HG03060 (cell line): ENCODE data around the gene THYN1.

Experiments
- ATAC-seq: cut with Tn5 transposase; IDR thresholded peaks from one replicate; pipeline ENCODE4 v1.9.1; 2021; ENCODE audit warnings: low read depth, moderate number of reproducible peaks; ENCODE audit not compliant: unreplicated experiment

Gene THYN1

DNA sequence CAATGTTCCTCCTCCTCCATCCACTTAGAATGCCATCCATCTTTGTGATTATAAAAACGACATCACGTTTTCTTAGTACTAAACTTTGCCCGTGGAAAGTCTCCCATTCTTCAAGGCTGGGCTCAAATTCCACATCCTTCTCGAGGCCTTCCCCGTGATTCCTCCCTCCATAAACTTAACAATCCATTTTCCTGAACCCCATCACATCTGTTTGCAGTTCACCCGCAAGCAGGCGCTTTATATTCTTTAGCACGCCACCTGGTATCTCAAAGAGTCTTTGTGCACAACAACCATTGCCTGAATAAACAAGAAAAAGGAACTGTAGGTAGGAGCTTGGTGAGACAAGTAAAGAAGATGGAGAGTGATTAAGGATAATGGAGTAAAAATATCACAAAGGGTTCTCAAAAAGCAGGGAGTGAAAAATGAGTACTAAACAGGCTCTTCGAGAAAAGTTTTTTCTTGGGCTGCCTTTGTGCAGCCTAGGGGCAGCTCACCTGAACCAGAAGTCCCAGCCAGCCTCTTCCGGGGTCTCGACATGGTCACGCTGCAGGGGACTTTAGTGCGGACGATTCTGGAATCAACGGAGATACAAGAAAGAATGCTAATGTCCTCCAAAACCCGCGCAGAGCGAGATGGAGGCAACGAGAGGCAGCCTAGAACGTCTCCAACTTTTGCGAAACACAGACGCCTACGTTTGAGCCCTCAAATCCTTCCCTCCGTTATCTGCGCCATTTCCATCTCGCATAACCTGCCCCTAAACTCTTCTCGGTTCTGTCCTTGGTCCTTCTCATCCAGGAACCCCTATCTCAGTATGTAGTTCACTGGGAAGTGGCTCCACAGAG, 585 bp downstream of the THYN1 start:
- peak; percentile 27 for ATAC-seq

DNA sequence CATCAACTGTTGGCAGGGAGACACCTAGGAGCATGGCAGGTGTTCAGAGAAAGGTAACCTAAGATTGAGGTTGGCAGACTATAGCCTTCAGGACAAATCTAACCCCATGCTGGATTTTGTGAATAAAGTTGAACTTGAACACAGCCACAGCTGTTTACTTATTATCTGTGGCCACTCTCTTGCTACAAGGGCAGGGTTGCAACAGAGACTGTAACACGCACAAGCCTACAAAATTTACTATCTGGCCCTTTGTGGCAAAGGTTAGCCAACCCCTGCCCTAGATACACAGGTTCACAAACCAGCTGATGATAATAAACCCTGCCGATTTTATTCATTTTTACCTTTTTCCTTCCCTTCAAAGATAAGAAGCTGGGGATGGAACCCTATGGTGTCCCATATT, 2.5 kb downstream of the THYN1 start:
- ATAC-seq, result no peak

DNA sequence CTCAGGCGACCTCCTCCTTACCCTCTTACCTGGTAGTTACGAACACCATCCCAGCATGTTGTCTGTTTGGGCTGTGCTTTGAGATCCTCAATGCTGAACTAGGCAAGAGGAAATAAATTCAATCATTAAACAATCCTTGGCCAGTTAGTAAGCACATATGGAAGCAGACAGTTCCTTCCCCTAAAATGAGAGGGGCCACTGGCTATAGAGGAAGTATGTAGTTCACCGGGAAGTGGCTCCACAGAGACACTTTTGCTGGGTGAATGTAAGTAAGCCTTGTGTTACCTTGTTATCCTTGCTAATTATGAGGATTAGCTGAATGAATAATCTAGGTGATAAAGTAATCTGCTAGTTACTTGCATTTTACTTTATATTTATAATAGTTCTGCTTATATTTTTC, 2.9 kb downstream of the THYN1 start:
- no peak for ATAC-seq

DNA sequence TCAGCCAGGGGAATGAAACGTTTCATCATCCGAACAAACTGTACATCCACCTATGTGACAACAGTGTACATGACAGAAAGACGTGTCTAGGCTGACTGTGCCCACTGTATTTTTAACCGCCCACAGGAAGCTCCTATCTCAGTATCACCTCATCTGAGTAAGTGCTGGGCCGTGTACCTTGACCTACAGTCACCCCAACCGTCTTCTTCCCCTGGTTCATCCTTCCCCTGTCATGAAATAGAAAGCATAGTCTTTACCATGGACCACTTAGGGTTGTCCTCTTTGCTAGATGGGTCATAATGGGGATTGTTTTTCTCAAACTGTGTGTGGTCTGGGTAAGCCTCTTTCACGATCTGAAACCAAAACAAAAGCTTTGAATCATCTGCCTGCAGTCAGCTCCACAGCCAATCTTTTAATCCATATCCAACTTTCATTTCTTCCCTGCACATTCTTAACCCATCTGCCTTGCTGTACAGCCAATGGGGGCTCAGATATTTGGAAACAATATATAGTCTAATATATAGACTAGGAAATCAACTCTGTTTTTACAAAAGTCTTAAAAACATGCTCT, 4.2 kb downstream of the THYN1 start:
- no peak for ATAC-seq

DNA sequence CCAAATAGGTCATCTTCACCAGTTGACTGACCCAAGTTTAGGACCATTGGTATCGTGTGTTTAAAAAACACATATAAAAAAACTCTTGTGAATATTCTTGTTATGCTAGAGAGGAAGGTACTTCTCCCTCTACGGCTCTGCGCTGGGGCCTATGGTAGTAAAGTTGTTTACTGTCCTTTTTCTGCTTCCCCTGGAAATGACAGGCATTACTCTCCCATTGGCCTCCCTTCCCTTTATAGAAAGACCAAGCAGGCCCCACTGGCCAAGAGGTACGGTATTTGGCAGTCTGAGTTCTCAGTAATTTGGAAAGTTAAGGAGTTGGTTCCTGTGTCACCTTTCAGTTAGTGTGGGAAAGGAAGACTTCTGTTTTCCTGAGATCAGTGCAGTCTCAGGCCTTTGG, 6.5 kb downstream of the THYN1 start:
- no peak for ATAC-seq

DNA sequence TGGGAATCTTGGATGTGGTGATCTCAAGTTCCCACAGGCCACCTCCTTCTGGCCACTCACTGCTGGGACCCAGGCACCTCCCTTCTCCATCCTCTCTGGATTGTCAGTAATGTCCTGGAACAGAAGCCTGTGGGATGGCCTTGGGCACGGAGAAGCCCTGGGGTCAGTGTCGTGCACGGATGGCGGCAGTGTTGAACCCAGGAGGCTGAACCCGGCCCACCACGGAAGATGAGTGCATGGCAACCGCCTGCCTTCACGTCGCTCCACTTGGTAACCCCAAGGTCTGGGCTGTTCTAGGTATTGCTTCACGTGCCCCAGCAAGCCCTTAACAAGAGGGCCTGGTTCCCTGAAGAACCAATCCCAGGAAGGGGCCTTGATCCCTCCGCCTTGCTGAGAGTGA, 7.1 kb downstream of the THYN1 start:
- ATAC-seq, result no peak

DNA sequence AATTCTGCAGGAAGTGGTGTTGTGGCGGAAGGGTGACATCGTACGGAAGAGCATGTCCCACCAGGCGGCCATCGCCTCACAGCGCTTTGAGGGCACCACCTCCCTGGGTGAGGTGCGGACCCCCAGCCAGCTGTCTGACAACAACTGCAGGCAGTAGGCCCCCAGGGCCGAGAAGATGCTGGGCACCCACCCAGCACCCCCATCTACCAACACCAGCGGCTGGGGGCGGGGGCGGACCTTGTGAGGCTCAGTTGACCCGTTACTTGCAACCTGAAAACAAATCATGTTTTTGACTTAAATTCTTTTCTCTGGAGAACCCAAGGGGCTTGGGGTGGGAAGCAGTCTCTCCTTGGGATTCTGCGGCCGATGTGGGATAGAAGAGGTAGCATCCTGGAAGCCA, 7.7 kb downstream of the THYN1 start:
- no peak for ATAC-seq

DNA sequence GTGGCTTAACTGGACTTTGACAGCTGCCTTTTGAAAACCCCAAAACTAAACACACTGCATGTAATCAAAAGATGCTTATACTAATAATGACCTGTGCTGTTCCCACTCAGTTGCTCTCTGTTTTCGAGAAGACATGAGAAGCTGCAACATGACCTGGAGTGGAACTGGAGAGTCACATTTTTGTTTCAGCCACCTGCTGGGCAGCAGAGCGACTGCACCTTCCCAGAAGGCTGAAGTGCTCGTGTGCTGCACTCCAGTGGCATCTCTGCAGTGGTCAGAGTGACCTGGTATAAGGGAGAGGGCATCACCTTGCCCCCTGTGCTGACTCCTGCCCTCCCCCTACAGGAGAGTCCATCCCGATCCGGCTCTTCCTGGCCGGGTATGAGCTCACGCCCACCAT, 8.6 kb downstream of the THYN1 start:
- ATAC-seq, result no peak

DNA sequence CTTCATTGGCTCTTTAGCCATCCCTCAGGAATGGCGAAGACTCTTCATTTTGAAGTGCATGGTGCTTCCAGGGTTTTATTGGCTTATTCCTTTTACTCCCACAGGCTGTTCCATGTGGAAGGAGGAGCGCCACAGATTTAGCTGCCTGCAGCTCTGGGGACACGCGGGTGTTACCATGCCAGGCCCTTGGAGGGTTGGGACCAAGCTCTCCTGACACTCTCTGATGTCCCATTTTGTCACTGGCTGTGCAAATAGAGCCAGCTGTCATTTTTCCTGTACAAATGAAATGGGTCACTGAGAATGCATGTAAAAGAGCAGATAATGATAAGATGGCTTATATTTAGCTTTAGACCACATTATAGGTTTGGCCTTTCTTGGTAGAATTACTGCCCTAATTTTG, 9.2 kb downstream of the THYN1 start:
- ATAC-seq, result no peak

DNA sequence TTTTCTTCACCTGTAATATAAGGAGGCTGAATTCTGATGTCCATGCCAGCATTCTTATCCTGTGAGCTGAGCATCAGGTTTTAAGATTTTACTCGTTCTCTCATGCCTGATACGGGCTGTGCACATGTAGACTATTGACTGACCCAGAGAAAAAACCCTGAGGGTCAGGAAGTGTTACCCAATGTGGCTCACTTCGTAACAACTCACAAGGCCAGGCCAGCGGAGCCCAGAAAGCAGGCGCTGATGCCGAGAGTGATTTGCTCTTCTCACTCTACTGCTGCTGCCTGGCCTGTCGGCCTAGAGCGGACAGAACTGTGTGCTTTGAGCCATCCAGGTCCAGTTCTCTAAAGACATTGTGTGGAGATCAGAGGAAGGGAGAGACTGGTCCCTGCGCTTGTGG, 10.8 kb downstream of the THYN1 start:
- no peak for ATAC-seq

DNA sequence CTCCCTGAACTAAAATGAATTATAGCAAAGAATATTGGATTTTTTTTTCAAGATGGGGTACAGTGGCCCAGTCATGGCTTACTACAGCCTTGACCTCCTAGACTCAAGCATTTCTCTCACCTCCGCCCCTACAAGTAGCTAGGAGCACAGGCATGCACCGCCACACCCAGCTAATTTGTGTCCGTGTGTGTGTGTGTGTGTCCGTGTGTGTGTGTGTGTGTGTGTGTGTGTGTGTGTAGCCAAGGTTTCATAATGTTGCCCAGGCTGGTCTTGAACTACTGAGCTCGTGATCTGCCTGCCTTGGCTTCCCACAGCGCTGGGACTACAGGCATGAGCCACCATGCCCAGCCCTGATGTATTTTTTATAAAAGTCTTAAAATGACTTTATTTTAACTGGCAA, 12.6 kb downstream of the THYN1 start:
- ATAC-seq, result no peak

DNA sequence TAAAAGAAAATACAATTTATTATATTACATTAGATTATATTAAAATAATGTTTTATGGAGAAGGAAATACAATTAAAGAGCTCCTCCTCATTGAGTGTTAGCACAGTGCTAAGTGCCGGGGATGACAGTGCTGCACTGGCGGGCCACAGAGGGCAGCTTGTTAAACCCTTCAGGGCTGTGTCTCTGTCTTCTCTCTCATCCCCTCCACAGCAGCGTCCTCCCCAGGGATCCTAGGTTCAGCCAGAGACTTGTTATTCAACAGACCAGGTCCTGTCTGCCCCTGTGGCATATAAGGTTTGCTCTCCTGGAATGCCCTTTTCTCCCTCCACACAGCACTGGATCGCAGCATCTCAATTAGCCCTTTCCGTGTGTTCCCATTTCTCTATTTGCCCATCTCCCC, 14.2 kb downstream of the THYN1 start:
- ATAC-seq, result no peak

DNA sequence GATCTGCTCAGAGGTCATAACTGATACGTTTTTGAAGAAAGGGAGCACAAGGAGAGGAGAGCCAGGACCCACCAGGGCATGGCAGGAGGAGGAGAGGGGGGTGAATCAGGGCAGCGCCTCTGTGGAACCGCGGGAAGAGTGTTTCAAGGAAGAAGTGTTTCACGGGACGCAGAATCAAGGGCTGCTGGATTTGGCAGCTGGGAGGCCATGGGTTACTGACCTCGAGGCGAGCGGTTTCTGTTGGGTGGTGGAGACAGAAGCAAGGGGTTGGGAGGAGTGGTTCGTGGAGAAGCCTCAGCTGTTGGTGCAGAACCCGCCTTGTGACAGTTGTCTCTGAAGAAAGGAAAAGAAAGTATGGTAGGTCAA, 15.6 kb downstream of the THYN1 start:
- no peak for ATAC-seq

DNA sequence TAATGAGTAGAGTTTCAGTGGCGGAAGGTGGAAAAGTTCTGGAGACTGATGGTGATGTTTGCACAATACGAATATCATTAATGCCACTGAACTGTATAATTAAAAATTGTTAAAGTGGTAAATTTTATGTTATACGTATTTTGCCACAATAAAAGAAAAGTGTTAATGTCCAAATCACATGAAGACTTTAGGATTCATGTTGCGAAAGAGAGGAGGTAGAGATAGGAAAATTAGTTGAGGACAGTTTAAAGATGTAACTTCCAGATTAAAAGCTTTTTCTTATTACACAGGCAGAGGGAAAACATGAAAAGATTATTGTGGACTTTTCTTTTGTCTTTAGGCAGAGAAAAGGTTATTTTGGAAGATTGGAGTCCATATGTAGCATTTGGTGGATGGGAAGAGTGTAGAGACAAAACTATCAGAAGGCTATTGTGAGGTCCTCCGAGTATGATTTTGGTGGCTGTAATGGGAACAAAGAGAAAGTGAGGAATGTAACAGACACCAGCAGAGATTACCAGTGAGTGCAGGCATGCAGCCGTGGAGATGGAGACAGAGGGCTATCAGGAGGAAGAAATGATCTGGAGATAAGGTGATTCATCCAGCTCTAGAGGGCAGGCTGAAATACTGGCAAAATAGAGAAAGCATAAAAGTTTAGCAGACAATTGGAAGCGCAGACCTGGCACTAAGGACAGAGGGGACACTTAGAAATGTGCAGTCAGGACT, 16.2 kb downstream of the THYN1 start:
- no peak for ATAC-seq

DNA sequence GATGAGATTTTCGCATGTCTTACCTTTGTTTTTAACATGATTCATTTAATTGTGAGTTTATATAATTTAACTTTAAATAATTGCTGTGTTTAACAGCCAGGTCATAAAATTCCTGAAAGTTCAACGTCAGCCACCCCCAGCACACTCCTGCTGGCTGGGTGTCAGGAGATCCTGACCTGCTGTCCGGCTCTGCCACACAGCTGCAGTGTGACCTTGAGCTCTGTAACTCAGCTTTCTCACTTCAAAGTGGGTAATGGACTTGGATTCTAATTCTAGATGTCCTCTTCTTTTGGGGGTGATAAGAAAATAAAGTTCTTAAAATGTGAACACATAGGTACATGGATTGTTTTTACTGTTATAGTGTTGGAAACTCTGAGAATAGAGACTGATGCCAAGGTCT, 17.8 kb downstream of the THYN1 start:
- ATAC-seq, result no peak

DNA sequence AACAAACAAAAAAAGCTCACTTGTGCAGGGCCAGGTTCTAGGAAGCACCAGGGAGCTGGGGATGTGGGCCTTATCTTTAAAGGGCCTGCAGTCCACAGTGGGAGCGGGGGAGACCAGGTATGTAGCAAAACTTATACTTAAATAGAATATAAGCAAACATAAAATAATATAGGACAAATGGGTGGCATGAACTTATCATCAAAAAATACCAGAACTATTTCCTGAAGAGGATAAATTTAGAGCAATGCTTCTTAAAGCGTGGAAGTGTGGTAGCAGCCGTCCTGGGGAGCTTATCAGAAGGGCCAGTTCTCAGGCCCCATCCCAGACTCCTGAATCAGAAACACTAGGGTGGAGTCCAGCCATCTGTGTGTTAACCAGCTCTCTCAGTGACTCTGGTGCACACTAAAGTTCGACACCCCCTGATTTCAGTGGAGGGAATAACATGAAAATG, 19.4 kb downstream of the THYN1 start:
- no peak for ATAC-seq

DNA sequence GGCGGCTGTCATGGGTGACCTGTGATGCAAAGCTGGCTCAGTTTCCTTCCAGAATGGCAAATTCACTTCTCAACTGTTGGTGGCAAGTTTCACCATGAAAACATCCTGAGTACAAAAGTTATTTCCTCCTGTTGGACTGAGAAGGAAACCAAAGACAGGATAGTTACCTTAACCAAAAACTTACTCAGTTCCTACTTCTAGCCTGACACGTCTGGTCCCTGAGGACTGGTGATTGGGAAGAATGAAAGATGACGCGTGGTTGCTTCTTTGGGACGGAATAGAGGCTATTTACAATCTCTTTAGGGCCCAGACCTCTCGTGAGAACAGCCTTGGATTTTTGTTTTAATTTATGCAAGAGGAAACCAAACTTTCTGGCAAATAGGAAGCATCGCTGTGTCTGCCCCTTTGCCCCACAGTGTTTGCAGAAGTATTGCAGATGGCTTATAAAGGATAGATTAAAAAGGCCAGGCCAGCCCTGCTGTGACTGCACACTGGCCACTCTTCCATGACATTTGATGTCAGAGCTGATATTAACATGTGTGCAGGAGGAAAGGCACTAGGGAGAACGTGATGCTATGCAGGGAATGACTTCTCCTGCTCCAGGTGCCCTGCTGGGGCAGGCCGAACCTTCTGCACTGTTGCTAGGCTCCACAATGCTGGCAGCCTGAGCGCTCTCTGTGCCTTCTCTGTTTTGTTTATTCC, 21.0 kb downstream of the THYN1 start:
- no peak for ATAC-seq

DNA sequence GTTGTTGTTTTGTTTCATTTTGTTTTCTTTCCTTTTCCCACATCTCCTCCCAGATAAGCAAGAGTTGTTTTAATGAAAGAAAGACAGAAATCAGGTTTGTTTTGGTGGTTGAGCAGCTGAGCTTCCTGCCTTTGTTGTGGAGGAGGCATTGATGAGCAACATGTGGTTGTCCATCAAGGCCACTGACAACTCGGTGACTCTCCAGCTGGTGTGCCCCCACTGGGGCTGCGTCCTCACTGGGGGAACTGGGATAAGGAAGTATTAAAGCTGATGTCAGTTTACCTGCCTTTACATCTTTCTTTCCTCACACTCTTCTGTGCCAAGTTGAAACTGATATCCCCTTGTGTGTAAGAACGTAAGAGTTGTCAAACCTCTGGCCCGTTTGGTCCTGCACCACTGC, 22.8 kb downstream of the THYN1 start:
- no peak for ATAC-seq

DNA sequence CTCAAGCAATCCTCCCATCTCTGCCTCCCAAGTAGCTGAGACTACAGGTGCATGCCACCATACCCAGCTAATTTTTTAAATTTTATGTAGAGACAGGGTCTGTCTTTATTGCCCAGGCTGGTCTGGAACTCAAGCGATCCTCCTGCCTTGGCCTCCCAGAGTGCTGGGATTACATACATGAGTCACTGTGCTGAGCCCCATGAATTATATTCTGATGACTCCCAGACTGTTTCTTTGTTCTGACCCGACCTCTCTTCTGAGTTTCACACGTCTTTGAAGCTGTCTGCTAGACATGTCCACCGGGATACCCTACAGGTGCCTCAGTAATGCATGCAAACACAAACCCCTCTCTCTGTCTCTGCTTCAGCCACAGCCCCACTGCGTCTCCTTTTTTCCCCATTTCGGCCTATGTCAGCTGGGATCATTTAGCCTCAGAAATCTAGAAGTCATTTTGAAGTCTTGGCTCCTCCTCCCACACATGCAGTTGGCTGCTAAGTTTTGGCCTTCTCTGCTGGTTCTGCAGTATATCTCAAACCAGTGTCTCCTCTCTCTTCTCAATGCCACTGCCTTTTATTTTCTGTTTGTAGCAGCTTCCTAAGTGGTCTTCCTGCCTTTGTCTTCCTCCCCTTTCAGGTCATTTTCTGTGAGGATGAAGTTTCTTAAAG, 23.9 kb downstream of the THYN1 start:
- ATAC-seq, result no peak

DNA sequence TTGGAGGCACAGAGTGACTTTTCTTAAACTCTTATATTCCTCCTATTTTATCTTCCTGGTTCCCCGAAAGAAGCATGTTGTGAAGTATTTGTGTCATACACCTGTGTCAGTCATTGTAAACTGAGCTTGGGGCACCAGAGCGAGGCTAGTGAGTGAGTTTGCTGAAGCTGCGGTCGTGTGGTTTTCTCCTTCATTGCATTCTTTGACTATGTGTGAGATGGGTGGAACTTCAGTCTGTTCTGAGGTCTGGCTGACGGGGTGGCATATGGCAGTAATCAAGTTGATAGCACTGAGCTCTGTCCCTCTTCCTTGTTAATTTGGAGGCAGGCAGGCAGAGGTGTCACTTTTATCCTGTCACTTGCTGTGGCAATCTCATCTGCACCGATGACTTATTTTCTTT, 24.5 kb downstream of the THYN1 start:
- ATAC-seq, result peak; percentile 46
